Urinary bladder (tissue), 4 donors: Measurements from ENCODE around the gene PLXNA1. TPM values are rescaled to one million over a fixed set of nuclear protein-coding genes. Genes with fewer than 3 reads are reported as not detected.

Experiments used
- DNase-seq: peaks from one replicate; pipeline ENCODE4 v3.0.0-alpha.2; 2015; ENCODE audit errors: extremely low spot score
- H3K27ac ChIP-seq: one replicate; pipeline ENCODE4 v1.5.1; 2013; ENCODE audit warnings: low read depth, mild to moderate bottlenecking, moderate library complexity
- H3K36me3 ChIP-seq: one replicate; pipeline ENCODE4 v1.6.1; 2013; ENCODE audit warnings: mild to moderate bottlenecking, moderate library complexity; ENCODE audit not compliant: insufficient read depth
- H3K4me1 ChIP-seq: one replicate; pipeline ENCODE4 v1.6.1; 2013; ENCODE audit warnings: mild to moderate bottlenecking, moderate library complexity; ENCODE audit not compliant: insufficient read depth
- H3K4me3 ChIP-seq: one replicate; pipeline ENCODE4 v1.5.1; 2013; ENCODE audit warnings: low read depth, low read length
- WGBS: extraction: QIAGEN DNeasy Blood & Tissue Kit; methylation state at CpG from one replicate; pipeline ENCODE4 v1.1.7; 2013; 5-methylcytosine and 5-hydroxymethylcytosine counted together
- polyA plus RNA-seq: library from polyadenylated mRNA; stranded (reverse); fragments of 200-250 nt; gene quantifications from one replicate; pipeline ENCODE4 v1.2.3, GENCODE V29; 2013
- total RNA-seq: library from RNA; depleted of rRNA; stranded (reverse); fragments of >200 nt; gene quantifications from one replicate; pipeline ENCODE4 v1.2.3, GENCODE V29; 2014
- donor health status: healthy with polysubstance abuse.
- donor health status: healthy.

PLXNA1 gene
- total and polyA plus RNA-seq, 2 donors, result 15.9 to 25.8 TPM

- Histone ChIP-seq H3K4me1 (no peaks in the 10 kb centered on the region), H3K27ac (no peak overlapping the region), H3K36me3 (no peaks in the 10 kb centered on the region), H3K4me3 (no peak overlapping the region)
- DNase-seq, result no peak
- WGBS, result 89% methylated on average over 24 of the region's 24 CpGs
Measured at GRCh38 chr3:126991366-126992200, 8.7 kb downstream of the PLXNA1 start.

GRCh38 chr3:126992216-126992615 lies 9.3 kb downstream of the PLXNA1 start:
- Histone ChIP-seq H3K36me3 (no peaks in the 10 kb centered on the region), H3K27ac (no peak overlapping the region), H3K4me3 (no peak overlapping the region), H3K4me1 (no peaks in the 10 kb centered on the region)
- DNase-seq, result no peak
- 97% methylated on average over 7 of the region's 7 CpGs for WGBS

DNA sequence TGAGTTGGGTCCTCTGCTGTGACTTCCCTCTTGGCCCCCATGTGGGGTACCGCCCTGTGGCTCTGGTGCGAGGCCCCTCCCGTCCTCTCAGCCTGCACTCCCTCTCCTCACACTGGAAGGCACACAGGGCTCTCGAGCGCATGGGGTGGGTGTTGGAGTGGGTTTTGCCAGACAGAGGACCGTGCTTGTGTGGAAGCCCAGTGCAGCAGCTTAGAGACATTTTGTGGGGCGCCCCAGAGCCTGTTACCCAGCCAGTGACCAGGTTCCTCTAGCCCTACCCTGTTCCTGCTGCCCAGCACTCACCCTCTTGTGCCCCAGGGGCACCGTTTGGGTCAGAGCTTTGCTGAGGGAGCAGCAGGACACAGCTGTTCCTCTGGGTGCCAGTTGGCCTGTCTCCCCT lies 9.9 kb downstream of the PLXNA1 start:
- WGBS, result 89% methylated on average over 8 of the region's 8 CpGs
- Histone ChIP-seq H3K4me1 (no peaks in the 10 kb centered on the region), H3K36me3 (no peaks in the 10 kb centered on the region)

DNA sequence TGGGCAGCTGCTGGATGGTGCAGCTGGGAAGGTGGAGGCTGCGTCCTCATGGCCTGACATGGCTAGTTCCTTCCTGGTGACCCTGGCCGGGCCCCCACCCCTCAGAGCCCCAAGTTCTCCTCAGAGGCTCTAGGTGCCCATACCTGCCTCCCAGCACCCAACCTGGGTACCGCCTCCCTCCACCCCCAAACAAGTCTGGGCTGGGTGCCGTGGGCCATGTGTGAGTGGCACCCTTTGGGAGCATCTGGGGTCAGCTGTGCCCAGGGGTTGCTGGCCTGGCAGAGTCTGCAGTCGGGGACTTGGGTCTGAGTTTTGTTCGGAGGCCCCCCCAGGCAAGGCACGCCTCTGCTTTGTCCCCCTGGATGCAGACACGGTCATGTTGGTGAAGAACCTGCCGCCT lies 10.5 kb downstream of the PLXNA1 start:
- WGBS, result 96% methylated on average over 9 of the region's 9 CpGs
- DNase-seq, result no peak
- no peaks in the 10 kb centered on the region for H3K36me3 ChIP-seq
- H3K4me3 ChIP-seq, result no peak overlapping the region
- H3K4me1 ChIP-seq, result no peaks in the 10 kb centered on the region
- H3K27ac ChIP-seq, result no peak overlapping the region

More for the DNA sequence above, 9.9 kb downstream of the PLXNA1 start:
- H3K27ac ChIP-seq, result no peak overlapping the region
- no peak for DNase-seq
- no peak overlapping the region for H3K4me3 ChIP-seq

DNA sequence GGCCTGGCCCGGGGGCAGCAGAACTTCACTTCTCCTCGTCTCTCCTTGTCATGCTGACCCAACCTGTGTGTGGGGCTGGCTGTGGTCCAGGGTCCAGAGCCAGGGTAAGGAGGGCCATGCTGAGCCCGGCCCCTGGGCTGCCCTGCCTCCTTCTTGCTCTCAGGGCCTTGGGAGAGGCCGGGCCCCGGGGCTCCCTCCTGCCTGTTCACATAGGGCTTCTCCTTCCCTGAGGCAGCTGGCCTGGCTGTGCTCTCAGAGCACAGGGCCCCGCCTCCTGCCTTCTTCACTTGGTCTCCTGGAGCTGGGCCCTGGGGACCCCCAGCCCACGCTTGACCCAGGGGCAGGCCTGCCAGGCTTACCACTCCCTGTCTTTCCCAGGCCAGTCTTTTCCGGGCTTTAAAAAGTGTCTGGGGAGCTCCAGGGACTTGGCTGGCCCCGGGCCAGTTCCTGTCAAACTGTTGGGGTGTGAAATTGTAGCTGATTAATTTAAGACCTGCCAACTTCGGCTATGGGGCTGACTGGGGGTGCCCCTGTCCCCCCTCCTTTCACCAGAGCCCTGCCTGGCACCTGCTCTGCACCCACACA lies 11.8 kb downstream of the PLXNA1 start:
- Histone ChIP-seq H3K27ac (no peak overlapping the region), H3K4me3 (no peak overlapping the region), H3K4me1 (no peaks in the 10 kb centered on the region), H3K36me3 (no peaks in the 10 kb centered on the region)
- WGBS, result 57% methylated on average over 10 of the region's 10 CpGs
- DNase-seq, result no peak

- H3K4me1 ChIP-seq, result no peaks in the 10 kb centered on the region
- peak; percentile 51 for DNase-seq
- no peak overlapping the region for H3K27ac ChIP-seq
- 76% methylated on average over 12 of the region's 12 CpGs for whole genome bisulfite sequencing
- no peak overlapping the region for H3K4me3 ChIP-seq
- no peaks in the 10 kb centered on the region for H3K36me3 ChIP-seq
Measured at GRCh38 chr3:126995254-126995780, 12.4 kb downstream of the PLXNA1 start.

- Histone ChIP-seq H3K4me3 (no peak overlapping the region), H3K27ac (no peak overlapping the region), H3K36me3 (no peaks in the 10 kb centered on the region), H3K4me1 (no peaks in the 10 kb centered on the region)
- DNase-seq, result no peak
- 88% methylated on average over 11 of the region's 11 CpGs for WGBS
Measured at GRCh38 chr3:126995926-126996512, 13.1 kb downstream of the PLXNA1 start.

- DNase-seq, result no peak
- Histone ChIP-seq H3K4me3 (no peak overlapping the region), H3K4me1 (no peaks in the 10 kb centered on the region), H3K36me3 (no peaks in the 10 kb centered on the region), H3K27ac (no peak overlapping the region)
- 92% methylated on average over 7 of the region's 7 CpGs for WGBS
Measured at GRCh38 chr3:126996905-126997304, 14.0 kb downstream of the PLXNA1 start.

DNA sequence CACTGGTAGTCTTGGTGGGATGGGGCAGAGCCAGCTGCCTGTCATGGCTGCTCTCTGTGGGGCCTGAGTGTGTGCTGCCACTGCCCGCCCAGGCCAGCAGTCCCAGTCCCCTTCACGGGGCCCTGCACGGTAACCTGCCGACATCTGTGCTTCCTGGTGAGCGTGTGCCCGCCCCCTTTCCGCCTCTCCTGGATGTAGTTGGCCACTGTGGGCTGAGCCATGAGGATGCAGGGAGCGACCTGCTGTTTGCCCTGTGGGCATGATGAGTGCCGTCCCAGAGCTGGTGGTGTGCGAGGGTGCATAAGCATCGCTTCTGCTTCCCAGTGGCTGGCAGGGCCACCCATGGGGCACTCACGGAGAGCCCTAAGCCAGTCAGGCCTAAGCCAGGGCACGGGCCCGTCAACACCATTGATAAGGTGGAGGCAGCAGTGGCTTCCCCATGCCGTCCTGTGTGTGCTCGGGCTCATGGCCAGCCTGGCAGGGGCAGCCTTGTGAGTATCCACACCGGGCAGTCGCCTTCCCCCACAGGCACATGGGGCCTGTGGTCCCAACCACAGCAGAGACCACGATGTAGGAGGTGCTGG lies 14.6 kb downstream of the PLXNA1 start:
- 91% methylated on average over 19 of the region's 19 CpGs for WGBS
- H3K36me3 ChIP-seq, result no peaks in the 10 kb centered on the region
- H3K27ac ChIP-seq, result no peak overlapping the region
- DNase-seq, result no peak
- no peaks in the 10 kb centered on the region for H3K4me1 ChIP-seq
- H3K4me3 ChIP-seq, result no peak overlapping the region

- no peaks in the 10 kb centered on the region for H3K4me1 ChIP-seq
Measured at GRCh38 chr3:126998320-126998719, 15.4 kb downstream of the PLXNA1 start.

DNA sequence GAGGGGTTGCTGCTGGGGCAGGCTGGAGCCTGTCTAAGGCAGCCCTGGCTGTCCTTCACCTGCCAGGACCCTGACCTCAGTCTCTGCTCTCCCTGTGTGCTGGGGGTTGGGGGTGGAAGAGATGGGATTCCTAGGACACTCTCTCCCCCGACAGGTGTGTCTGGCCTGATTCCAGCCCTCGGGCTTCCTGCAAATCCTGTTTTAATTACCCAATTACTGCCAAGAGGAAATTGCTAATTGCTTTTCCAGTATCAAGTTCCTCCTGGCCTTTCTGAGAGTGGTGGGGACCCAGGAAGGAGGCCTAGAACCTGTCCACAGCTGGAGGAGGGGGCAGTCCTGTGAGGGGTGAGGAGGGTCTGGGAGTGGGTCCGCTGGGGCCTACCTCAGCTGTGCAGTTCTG lies 15.8 kb downstream of the PLXNA1 start:
- WGBS, result 53% methylated on average over 3 of the region's 3 CpGs

More at GRCh38 chr3:126998320-126998719, 15.4 kb downstream of the PLXNA1 start:
- Histone ChIP-seq H3K4me3 (no peak overlapping the region), H3K36me3 (no peaks in the 10 kb centered on the region), H3K27ac (no peak overlapping the region)
- WGBS, result 82% methylated on average over 4 of the region's 4 CpGs
- no peak for DNase-seq

DNA sequence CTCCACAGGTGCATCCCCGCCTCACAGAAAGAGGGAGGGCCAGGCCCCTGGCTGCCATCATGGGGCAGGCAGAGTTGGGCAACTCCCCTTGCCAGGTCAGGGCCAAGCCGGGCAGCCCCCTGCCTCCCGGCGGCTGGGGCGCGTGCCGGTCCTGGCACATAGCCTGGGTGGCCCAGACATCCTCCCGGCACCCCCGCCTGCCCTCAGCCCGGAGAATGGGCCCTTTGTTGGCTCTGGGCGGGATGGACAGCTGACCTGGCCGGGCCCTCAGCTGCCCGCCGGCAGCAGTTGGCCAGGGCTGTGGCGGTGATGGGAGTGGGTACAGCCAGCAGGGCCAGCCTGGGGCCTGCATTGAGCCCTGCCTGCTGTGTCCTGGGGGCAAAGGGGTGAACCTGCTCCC lies 16.5 kb downstream of the PLXNA1 start:
- no peaks in the 10 kb centered on the region for H3K36me3 ChIP-seq
- no peak overlapping the region for H3K4me3 ChIP-seq
- H3K4me1 ChIP-seq, result no peaks in the 10 kb centered on the region
- H3K27ac ChIP-seq, result no peak overlapping the region
- WGBS, result 87% methylated on average over 15 of the region's 15 CpGs
- DNase-seq, result no peak

More for the DNA sequence above, 15.8 kb downstream of the PLXNA1 start:
- Histone ChIP-seq H3K27ac (no peak overlapping the region), H3K4me1 (no peaks in the 10 kb centered on the region), H3K36me3 (no peaks in the 10 kb centered on the region), H3K4me3 (no peak overlapping the region)
- no peak for DNase-seq

DNA sequence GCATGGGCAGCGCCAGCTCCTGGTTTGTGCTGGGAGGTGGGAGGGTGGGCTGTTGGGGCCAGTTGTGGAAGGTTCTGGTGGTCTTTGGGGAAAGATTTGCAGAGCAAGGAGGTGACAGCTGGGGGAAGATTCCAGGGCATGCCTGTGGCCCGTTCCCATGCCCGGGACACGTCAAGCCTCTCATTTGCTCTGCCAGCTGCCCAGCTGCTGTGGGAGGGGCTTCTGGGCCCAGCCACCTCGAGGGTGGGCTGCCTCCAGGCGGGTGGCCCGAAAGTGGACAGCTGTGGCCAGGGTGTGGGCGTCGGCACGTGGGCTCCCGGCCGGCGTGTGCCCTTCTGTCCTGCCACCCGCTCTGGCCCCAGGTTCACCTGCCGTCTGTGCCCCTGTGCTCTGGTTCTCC lies 17.2 kb downstream of the PLXNA1 start:
- no peaks in the 10 kb centered on the region for H3K36me3 ChIP-seq
- no peak for DNase-seq
- 74% methylated on average over 15 of the region's 15 CpGs for WGBS
- no peaks in the 10 kb centered on the region for H3K4me1 ChIP-seq
- no peak overlapping the region for H3K4me3 ChIP-seq
- no peak overlapping the region for H3K27ac ChIP-seq
